ACC112 (cell line): ENCODE data around the gene CHEK1.
"Not testable (repeated sequence)": the region's sequence is repeated elsewhere in the genome, so short reads cannot be mapped to it uniquely, and the experiment has no call there.

Experiments
- H2AFZ ChIP-seq: fragments of 200-600 bp; sonication (generic); one replicate; pipeline ENCODE4 v1.6.0; 2017; ENCODE audit warnings: antibody characterized with exemption, low read length; ENCODE audit not compliant: unreplicated experiment
- H3K27ac ChIP-seq: fragments of 200-600 bp; sonication (generic); 2 replicates; pipeline ENCODE4 v1.5.1; 2014; ENCODE audit warnings: low read depth, mild to moderate bottlenecking, antibody characterized with exemption, low read length, moderate library complexity
- H3K27me3 ChIP-seq: fragments of 200-600 bp; sonication (generic); 2 replicates; pipeline ENCODE4 v1.6.1; 2014; ENCODE audit warnings: mild to moderate bottlenecking, antibody characterized with exemption, low read length, moderate library complexity, mixed read lengths; ENCODE audit not compliant: insufficient read depth
- H3K36me3 ChIP-seq: fragments of 200-600 bp; sonication (generic); 2 replicates; pipeline ENCODE4 v1.6.1; 2016; ENCODE audit warnings: mild to moderate bottlenecking, antibody characterized with exemption, low read length, moderate library complexity, mixed read lengths; ENCODE audit not compliant: insufficient read depth
- H3K4me1 ChIP-seq: fragments of 200-600 bp; sonication (generic); one replicate; pipeline ENCODE4 v1.6.1; 2016; ENCODE audit warnings: low read length, mixed read lengths; ENCODE audit not compliant: insufficient read depth, unreplicated experiment, control insufficient read depth
- H3K4me3 ChIP-seq: fragments of 200-600 bp; sonication (generic); 2 replicates; pipeline ENCODE4 v1.5.1; 2014; ENCODE audit warnings: mild to moderate bottlenecking, low read depth, low read length
- H3K79me2 ChIP-seq: fragments of 200-600 bp; sonication (generic); one replicate; pipeline ENCODE4 v1.6.0; 2016; ENCODE audit warnings: low read length; ENCODE audit not compliant: control insufficient read depth, unreplicated experiment, insufficient read depth

CHEK1 gene

DNA sequence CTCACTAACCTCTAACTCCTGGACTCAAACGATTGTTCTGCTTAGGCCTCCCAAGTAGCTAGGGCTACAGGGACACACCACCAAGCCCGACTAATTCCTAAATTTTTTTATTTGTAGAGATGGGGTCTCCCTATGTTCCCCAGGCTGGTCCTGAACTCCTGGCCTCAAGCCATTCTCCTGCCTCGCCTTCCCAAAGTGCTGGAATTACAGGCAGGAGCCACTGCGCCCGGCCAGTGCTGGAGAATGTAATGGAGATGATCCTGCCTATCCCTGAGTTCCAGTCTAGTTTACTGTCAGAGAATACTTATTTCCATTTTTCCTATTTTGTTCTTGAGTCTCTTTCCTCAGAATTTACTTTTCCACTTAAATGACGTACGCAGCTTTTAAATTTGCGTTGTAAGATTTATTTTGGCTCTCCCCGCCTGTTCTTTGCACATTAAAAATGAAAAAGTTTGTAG is at the start of gene CHEK1:
CHEK1 (plus strand) TSS at position 408 of the 458 bp plus-strand sequence. CDS start 1,606 bp downstream, outside the sequence.
- Histone ChIP-seq H3K4me3 (peak within 1 kb of the TSS; percentile 89), H3K36me3 (peaks cover 7% of the 10 kb centered on the region), H3K27ac (peak within 1 kb of the TSS; percentile 94), H2AFZ (peak within 1 kb of the TSS; percentile 77), H3K4me1 (peaks cover 29% of the 10 kb centered on the region), H3K79me2 (peaks cover 21% of the 10 kb centered on the region), H3K27me3 (no peaks in the 10 kb centered on the region)

DNA sequence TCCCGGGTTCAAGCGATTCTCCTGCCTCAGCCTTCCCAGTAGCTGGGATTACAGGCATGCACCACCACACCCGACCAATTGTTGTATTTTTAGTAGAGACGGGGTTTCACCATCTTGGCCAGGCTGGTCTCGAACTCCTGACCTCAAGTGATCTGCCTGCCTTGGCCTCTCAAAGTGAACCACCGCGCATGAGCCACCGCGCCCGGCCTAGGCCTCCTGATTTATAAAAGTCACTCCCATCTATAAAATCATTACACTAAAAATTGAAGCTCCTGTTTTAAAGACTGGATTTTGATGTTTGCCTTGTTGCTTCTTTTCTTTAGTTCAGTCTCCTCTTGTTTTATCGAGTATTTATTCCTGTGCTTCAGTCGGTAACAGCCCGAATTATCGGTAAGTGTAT is 47.8 kb upstream of the CHEK1 start:
- not testable (repeated sequence) for H2AFZ ChIP-seq, H3K27me3 ChIP-seq, H3K4me1 ChIP-seq, H3K79me2 ChIP-seq, H3K27ac ChIP-seq, H3K4me3 ChIP-seq
- H3K36me3 ChIP-seq = peaks cover 34% of the 10 kb centered on the region

DNA sequence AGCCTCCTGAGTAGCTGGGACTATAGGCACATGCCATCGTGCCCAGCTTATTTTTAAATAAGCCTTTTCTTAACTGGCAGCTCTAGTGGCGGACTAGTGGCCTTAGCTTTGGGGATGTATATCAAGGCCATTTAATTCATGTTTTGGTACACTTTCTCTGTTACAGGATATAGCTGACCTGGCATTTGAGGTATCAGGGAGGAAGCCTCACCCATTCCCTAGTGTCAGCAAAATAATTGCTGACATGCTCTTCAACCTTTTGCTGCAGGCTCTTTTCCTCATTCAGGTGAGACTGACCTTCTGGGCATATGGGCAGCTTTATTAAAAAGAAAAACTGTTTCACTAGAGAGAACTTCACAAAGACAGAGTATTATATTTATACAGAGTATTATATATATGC is 46.2 kb upstream of the CHEK1 start:
- no peak overlapping the region for H2AFZ ChIP-seq
- peaks cover 31% of the 10 kb centered on the region for H3K36me3 ChIP-seq
- no peak overlapping the region for H3K4me3 ChIP-seq
- no peaks in the 10 kb centered on the region for H3K27me3 ChIP-seq
- H3K4me1 ChIP-seq = no peaks in the 10 kb centered on the region
- H3K27ac ChIP-seq = no peak overlapping the region
- H3K79me2 ChIP-seq = no peaks in the 10 kb centered on the region

DNA sequence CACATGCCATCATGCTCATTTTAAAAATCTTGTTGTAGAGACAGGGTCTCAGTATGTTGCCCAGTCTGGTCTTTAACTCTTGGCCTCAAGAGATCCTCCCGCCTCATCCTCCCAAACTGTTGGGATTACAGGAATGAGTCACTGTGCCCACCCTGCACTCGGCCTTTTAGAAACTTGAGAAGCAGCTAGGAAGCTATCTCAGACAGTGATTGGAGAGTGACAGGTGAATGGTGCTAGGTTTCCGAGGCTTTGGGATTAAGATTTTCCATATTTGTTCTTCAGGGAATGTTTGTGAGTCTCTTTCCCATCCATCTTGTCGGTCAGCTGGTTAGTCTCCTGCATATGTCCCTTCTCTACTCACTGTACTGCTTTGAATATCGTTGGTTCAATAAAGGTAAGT is 45.2 kb upstream of the CHEK1 start:
- Histone ChIP-seq H3K27ac (no peak overlapping the region), H3K4me1 (no peaks in the 10 kb centered on the region), H2AFZ (no peak overlapping the region), H3K36me3 (peaks cover 31% of the 10 kb centered on the region), H3K4me3 (no peak overlapping the region), H3K79me2 (no peaks in the 10 kb centered on the region), H3K27me3 (no peaks in the 10 kb centered on the region)

DNA sequence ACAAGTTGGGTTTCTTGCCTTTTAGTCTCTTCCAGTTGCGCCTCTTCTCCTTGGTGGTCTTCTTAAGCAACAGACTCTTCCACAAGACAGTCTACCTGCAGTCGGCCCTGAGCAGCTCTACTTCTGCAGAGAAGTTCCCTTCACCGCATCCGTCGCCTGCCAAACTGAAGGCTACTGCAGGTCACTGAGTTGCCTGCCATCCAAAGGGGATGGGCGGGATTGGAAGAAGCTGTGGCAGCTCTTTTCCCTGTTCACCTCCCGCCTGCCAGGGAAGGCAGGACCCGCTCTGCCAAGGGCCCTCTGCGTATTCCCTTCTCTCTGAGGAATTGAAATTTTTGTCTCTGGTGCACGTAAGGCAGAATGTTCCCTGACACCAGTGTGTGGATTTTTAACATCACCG is 41.5 kb upstream of the CHEK1 start:
- H3K79me2 ChIP-seq = no peaks in the 10 kb centered on the region
- no peak overlapping the region for H2AFZ ChIP-seq
- H3K4me1 ChIP-seq = peaks cover 5% of the 10 kb centered on the region
- peaks cover 13% of the 10 kb centered on the region for H3K36me3 ChIP-seq
- H3K27me3 ChIP-seq = no peaks in the 10 kb centered on the region
- H3K4me3 ChIP-seq = no peak overlapping the region
- no peak overlapping the region for H3K27ac ChIP-seq

DNA sequence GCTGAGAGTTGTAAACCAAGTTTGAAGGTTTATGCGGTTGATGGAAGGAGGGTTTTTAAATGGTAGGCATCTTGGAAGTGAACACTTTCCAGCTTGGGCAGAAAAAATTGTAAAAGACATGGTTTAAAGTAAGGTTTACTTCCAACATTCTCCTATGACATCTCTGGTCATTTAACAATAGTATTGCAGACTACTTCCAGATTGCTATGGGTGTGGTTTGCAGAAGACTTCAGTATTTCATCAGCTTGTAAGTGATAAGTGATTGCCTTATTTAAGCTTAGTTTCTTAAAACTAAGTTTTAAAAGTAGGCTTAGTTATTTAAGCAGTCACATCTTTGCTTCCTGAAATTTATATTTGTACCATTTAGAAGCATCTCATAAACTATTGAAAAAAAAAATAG is 39.5 kb upstream of the CHEK1 start:
- Histone ChIP-seq H3K4me3 (no peak overlapping the region), H3K27me3 (no peaks in the 10 kb centered on the region), H3K27ac (no peak overlapping the region), H2AFZ (no peak overlapping the region), H3K36me3 (peaks cover 7% of the 10 kb centered on the region), H3K4me1 (peaks cover 9% of the 10 kb centered on the region), H3K79me2 (no peaks in the 10 kb centered on the region)

DNA sequence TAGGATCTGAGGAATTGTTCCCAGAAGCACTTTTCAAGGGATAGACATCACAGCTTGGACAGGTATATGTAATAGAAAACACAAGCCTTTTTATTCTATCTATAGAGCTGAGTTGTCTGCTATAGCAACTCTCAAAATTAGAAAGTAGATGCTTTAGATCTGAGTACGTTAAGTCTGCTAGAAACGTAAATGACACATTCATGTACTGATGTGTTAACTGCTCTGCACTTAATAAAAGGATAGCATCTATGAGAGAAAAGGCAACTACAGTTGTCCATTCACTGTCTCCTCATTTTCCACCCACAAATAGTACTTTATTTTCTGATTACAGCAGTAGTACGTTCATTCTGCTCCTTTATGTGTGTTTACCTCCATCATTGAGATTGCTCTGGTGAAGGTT is 38.3 kb upstream of the CHEK1 start:
- Histone ChIP-seq H3K4me1 (peaks cover 9% of the 10 kb centered on the region), H3K27ac (no peak overlapping the region), H3K79me2 (peaks cover 4% of the 10 kb centered on the region), H2AFZ (no peak overlapping the region), H3K4me3 (no peak overlapping the region), H3K36me3 (peaks cover 3% of the 10 kb centered on the region; the same call in 1 of the 2 replicates), H3K27me3 (no peaks in the 10 kb centered on the region)

DNA sequence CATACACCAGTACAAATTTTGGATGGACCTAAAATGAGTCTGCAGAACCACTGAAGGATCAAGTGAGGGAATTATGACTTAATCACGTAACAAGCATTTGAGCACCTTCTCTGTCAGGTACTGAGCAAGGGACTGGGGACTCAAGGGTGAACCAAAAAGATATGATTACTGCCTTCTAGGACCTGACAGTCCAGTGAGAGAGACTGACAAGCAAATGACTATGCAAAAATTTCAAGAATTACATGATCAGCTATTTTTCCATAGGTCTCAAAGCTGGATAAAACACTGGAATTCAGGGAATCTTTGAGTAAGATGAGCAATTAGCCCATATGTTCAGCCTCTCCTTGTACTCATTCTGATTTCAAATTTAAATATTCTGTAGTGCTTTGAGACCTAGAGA is 37.5 kb upstream of the CHEK1 start:
- peaks cover 6% of the 10 kb centered on the region for H3K79me2 ChIP-seq
- H3K27ac ChIP-seq = no peak overlapping the region
- H3K4me3 ChIP-seq = no peak overlapping the region
- peaks cover 9% of the 10 kb centered on the region for H3K4me1 ChIP-seq
- H3K27me3 ChIP-seq = no peaks in the 10 kb centered on the region
- H2AFZ ChIP-seq = no peak overlapping the region
- H3K36me3 ChIP-seq = peaks cover 3% of the 10 kb centered on the region; the same call in 1 of the 2 replicates

DNA sequence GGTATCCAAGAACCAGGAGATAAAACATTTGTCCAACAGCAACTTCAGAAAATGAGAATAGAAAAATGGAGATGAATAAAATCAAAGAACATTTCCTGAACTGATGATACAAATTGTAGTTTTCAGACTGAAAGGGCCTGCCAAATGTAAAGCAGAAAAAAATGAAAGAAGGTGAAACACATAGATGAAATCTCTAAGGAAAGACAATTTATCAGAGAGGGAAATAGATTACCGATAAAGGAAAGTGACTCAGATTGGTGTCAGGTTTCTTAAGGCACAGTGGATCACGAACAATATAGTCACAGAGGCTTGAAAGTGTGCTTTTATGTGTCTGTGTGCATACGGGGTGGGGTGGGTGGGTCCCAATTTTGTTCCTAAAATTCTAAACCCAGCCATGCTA is 36.5 kb upstream of the CHEK1 start:
- Histone ChIP-seq H3K27me3 (no peaks in the 10 kb centered on the region), H3K4me3 (peak overlapping the region; percentile 49; the same call in 1 of the 2 replicates), H3K79me2 (peaks cover 14% of the 10 kb centered on the region), H3K27ac (peak overlapping the region; percentile 38; the same call in 1 of the 2 replicates), H3K4me1 (peaks cover 9% of the 10 kb centered on the region), H2AFZ (no peak overlapping the region), H3K36me3 (peaks cover 3% of the 10 kb centered on the region; the same call in 1 of the 2 replicates)

DNA sequence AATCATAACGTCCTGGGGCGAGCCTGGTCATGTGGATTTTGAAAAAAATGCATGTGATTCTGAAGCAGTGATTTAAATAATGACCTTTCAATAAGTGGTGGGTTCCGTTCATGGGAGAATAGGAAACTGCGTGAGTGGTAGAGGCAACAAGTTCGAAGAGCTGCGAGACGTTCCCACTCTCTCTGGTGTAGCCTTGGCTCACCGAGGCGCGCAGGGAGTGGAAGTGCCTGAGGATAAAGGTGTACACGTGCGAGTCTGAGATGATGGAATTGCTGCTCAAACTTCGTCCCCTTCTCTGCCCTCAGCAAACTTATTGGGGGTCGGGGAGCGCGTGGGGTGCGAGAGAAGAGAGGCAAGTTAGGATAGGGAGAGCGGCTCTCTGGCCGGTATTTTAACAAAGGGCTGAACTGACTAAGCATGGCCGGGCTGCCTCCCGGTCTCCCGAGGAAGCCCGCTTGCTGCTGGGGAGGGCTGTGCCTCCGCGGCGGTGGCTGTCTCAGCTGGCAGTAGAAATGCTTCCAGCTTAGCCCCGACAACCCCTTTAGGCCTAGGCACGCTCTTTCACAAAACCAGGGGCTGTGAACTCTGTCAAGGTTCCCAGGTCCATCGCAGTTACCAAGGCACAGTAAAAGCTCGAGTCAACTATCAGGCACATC is 33.2 kb upstream of the CHEK1 start:
- Histone ChIP-seq H3K36me3 (peaks cover 4% of the 10 kb centered on the region; the same call in 1 of the 2 replicates), H3K27me3 (no peaks in the 10 kb centered on the region), H2AFZ (peak overlapping the region; percentile 79), H3K79me2 (peaks cover 47% of the 10 kb centered on the region), H3K27ac (peak overlapping the region; percentile 88), H3K4me3 (peak overlapping the region; percentile 98), H3K4me1 (peaks cover 21% of the 10 kb centered on the region)
